Renal cortex interstitium (tissue), 11 donors: ENCODE results near the gene SERGEF. TPM values are rescaled to one million over a fixed set of nuclear protein-coding genes. Genes with fewer than 3 reads are reported as not detected.
"Not testable (repeated sequence)": the region's sequence is repeated elsewhere in the genome, so short reads cannot be mapped to it uniquely, and the experiment has no call there.

ENCODE experiments used
- DNase-seq, 11 donors: peaks; one replicate each; pipeline ENCODE4 v3.0.0-alpha.2; 2013; ENCODE audit warnings: low read depth in 9 of 11, low spot score in 4 of 11; ENCODE audit errors: extremely low read depth in 1 of 11
- polyA plus RNA-seq, 3 donors: library from polyadenylated mRNA; unstranded; fragments of 120-200 nt; gene quantifications; one replicate each; pipeline ENCODE4 v1.2.1, GENCODE V29; 2013; ENCODE audit not compliant: insufficient read length in 3 of 3

SERGEF gene
- polyA plus RNA-seq, 3 donors = 19.9 to 20.8 (median 20.4) TPM

- DNase-seq = no peak
These were observed 120.4 kb downstream of the SERGEF start for GRCh38 chr11:17892409-17892808.

- DNase-seq = no peak
These were observed 122.5 kb downstream of the SERGEF start for GRCh38 chr11:17890325-17890724.

- DNase-seq = peak in 4 of 11 donors; percentile 7 to 16 (median 16)
These were observed 125.1 kb downstream of the SERGEF start for GRCh38 chr11:17887779-17888178.

- DNase-seq = no peak
These were observed 128.9 kb downstream of the SERGEF start for GRCh38 chr11:17883946-17884345.

- DNase-seq = no peak
These were observed 129.8 kb downstream of the SERGEF start for GRCh38 chr11:17883057-17883456.

GRCh38 chr11:17878743-17879142, 134.1 kb downstream of the SERGEF start:
- no peak for DNase-seq

- DNase-seq = no peak
These were observed 135.0 kb downstream of the SERGEF start for GRCh38 chr11:17877886-17878285.

- DNase-seq = no peak
These were observed 136.0 kb downstream of the SERGEF start for GRCh38 chr11:17876827-17877226.

GRCh38 chr11:17875891-17876290, 137.0 kb downstream of the SERGEF start:
- DNase-seq = no peak

GRCh38 chr11:17873586-17873985, 139.3 kb downstream of the SERGEF start:
- no peak for DNase-seq

GRCh38 chr11:17868398-17868797, 144.4 kb downstream of the SERGEF start:
- not testable (repeated sequence) for DNase-seq

- no peak for DNase-seq
These were observed 145.5 kb downstream of the SERGEF start for GRCh38 chr11:17867341-17867740.

GRCh38 chr11:17865765-17866428, 146.9 kb downstream of the SERGEF start:
- DNase-seq = no peak

GRCh38 chr11:17864478-17864941, 148.3 kb downstream of the SERGEF start:
- DNase-seq = no peak

- DNase-seq = no peak
These were observed 151.7 kb downstream of the SERGEF start for GRCh38 chr11:17861036-17861755.

- DNase-seq = no peak
These were observed 153.3 kb downstream of the SERGEF start for GRCh38 chr11:17859552-17859951.

- DNase-seq = no peak
These were observed 157.1 kb downstream of the SERGEF start for GRCh38 chr11:17855531-17856290.

- no peak for DNase-seq
These were observed 159.6 kb downstream of the SERGEF start for GRCh38 chr11:17853280-17853679.

GRCh38 chr11:17852246-17852645, 160.6 kb downstream of the SERGEF start:
- no peak for DNase-seq

- no peak for DNase-seq
These were observed 161.2 kb downstream of the SERGEF start for GRCh38 chr11:17851697-17852096.
